Measurements from ENCODE around the gene ABTB2. TPM values are rescaled to one million over a fixed set of nuclear protein-coding genes. Genes with fewer than 3 reads are reported as not detected.

The ABTB2 gene
- total and polyA plus RNA-seq, 3 experiments from 2014 or later = 0.05 to 5.5 (median 5.4) TPM

- Histone ChIP-seq H3K36me3 (ENCODE audit: insufficient read depth, low read length) (no peaks in the 10 kb centered on the region), H3K27ac (ENCODE audit: low read depth, low read length) (no peak overlapping the region), H3K9me3 (ENCODE audit: low read length) (no peaks in the 10 kb centered on the region), H3K4me1 (ENCODE audit: insufficient read depth, low read length) (no peaks in the 10 kb centered on the region), H3K27me3 (ENCODE audit: insufficient read depth, low read length, poor library complexity, severe bottlenecking) (no peaks in the 10 kb centered on the region), H3K4me3 (ENCODE audit: low read length) (no peak overlapping the region)
- POLR2A ChIA-PET = no interaction called here
- Mint-ChIP-seq H3K27me3 (peaks cover 3% of the 10 kb centered on the region in 2 donors), H3K27ac (no peak overlapping the region), H3K4me3 (no peak overlapping the region), H3K4me1 (peaks cover 0 to 13% (median 0%) of the 10 kb centered on the region in 3 donors), H3K36me3 (no peaks in the 10 kb centered on the region), H3K9me3 (no peaks in the 10 kb centered on the region)
- CTCF ChIA-PET = interaction anchor here (1.0 kb wide), 1 partner anchor 531 kb away, joined by 4 read pairs; no protein-coding TSS in a partner anchor
- no peak for DNase-seq
Observed at GRCh38 chr11:34339149-34340064, 18.4 kb downstream of the ABTB2 start.

GRCh38 chr11:34337016-34337415 is 20.8 kb downstream of the ABTB2 start:
- no peaks in the 10 kb centered on the region for H3K36me3 ChIP-seq (ENCODE audit: insufficient read depth, low read length)
- no peak overlapping the region for H3K27ac ChIP-seq (ENCODE audit: low read depth, low read length)
- DNase-seq = no peak
- no peaks in the 10 kb centered on the region for H3K4me1 ChIP-seq (ENCODE audit: insufficient read depth, low read length)
- Mint-ChIP-seq H3K27ac (peak overlapping the region in 1 of 8 donors; percentile 51), H3K4me3 (no peak overlapping the region), H3K27me3 (peaks cover 1 to 6% of the 10 kb centered on the region in 2 donors), H3K36me3 (no peaks in the 10 kb centered on the region), H3K4me1 (peaks cover 0 to 13% (median 0%) of the 10 kb centered on the region in 3 donors), H3K9me3 (no peaks in the 10 kb centered on the region)
- CTCF ChIA-PET = interaction anchor here (1.2 to 1.7 kb wide), 2 partner anchors 13 to 163 kb away, joined by 4 to 7 read pairs; no protein-coding TSS in a partner anchor
- POLR2A ChIA-PET = no interaction called here
- H3K9me3 ChIP-seq (ENCODE audit: low read length) = no peaks in the 10 kb centered on the region
- no peak overlapping the region for H3K4me3 ChIP-seq (ENCODE audit: low read length)
- no peaks in the 10 kb centered on the region for H3K27me3 ChIP-seq (ENCODE audit: insufficient read depth, low read length, poor library complexity, severe bottlenecking)

- Histone ChIP-seq H3K27ac (ENCODE audit: low read depth, low read length) (no peak overlapping the region), H3K27me3 (ENCODE audit: insufficient read depth, low read length, poor library complexity, severe bottlenecking) (no peaks in the 10 kb centered on the region), H3K4me3 (ENCODE audit: low read length) (no peak overlapping the region), H3K9me3 (ENCODE audit: low read length) (no peaks in the 10 kb centered on the region), H3K4me1 (ENCODE audit: insufficient read depth, low read length) (no peaks in the 10 kb centered on the region), H3K36me3 (ENCODE audit: insufficient read depth, low read length) (no peaks in the 10 kb centered on the region)
- Mint-ChIP-seq H3K4me1 (peaks cover 0 to 13% (median 0%) of the 10 kb centered on the region in 3 donors), H3K9me3 (no peaks in the 10 kb centered on the region), H3K27me3 (peaks cover 4 to 9% of the 10 kb centered on the region in 2 donors), H3K4me3 (no peak overlapping the region), H3K36me3 (no peaks in the 10 kb centered on the region), H3K27ac (no peak overlapping the region)
- ChIA-PET CTCF (interaction anchor here (1.2 to 1.7 kb wide), 2 partner anchors 15 to 162 kb away, joined by 4 to 7 read pairs; no protein-coding TSS in a partner anchor), POLR2A (no interaction called here)
- no peak for DNase-seq
Observed at GRCh38 chr11:34335801-34336200, 22.0 kb downstream of the ABTB2 start.

DNA sequence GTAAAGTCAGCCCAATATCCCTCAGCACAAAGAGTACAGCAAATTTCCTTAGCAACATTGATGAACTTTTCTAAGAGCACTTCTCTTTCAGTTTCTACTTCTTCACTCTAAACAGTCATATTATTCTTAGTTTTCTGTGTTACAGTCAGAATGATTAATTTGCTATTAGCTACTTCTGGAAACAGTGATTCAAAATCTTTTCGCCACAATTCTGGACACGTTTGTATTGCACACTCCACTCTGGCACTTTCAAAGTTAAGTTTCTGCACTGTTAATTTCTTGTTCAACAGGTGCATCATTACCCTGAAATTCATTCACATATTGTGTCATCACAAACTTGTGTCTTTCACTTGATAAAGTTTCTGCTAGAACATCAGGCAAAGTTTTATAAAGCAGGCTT is 22.5 kb downstream of the ABTB2 start:
- peaks cover 4 to 14% of the 10 kb centered on the region in 2 donors for H3K27me3 Mint-ChIP-seq
- no peak overlapping the region for H3K27ac ChIP-seq (ENCODE audit: low read depth, low read length)
- ChIA-PET POLR2A (no interaction called here), CTCF (interaction anchor here (1.7 kb wide), 1 partner anchor 161 kb away, joined by 7 read pairs; no protein-coding TSS in a partner anchor)
- H3K36me3 Mint-ChIP-seq = no peaks in the 10 kb centered on the region
- H3K4me3 Mint-ChIP-seq = no peak overlapping the region
- H3K27me3 ChIP-seq (ENCODE audit: insufficient read depth, low read length, poor library complexity, severe bottlenecking) = no peaks in the 10 kb centered on the region
- H3K9me3 Mint-ChIP-seq = no peaks in the 10 kb centered on the region
- no peaks in the 10 kb centered on the region for H3K9me3 ChIP-seq (ENCODE audit: low read length)
- DNase-seq = no peak
- H3K4me1 ChIP-seq (ENCODE audit: insufficient read depth, low read length) = no peaks in the 10 kb centered on the region
- peaks cover 0 to 13% (median 0%) of the 10 kb centered on the region in 3 donors for H3K4me1 Mint-ChIP-seq
- H3K36me3 ChIP-seq (ENCODE audit: insufficient read depth, low read length) = no peaks in the 10 kb centered on the region
- no peak overlapping the region for H3K4me3 ChIP-seq (ENCODE audit: low read length)
- no peak overlapping the region for H3K27ac Mint-ChIP-seq

DNA sequence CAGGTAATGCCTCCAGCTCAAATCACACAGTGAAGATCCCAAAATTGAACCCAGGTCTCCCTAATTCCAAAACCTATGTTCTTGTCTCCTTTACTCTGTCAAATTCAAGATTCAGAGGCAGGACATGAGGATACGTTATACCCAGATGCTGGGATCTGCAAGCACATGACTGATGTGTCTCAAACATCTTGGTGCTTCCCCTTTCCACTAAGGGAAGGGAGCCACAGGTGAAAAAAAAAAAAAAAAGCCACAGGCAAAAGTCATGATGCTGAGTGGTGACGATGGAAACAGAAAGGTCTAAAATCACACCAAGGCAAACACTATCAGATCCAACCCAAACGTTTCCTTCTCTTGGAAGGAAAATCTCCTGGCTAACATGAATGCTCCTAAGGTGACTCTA is 24.0 kb downstream of the ABTB2 start:
- H3K27ac ChIP-seq (ENCODE audit: low read depth, low read length) = no peak overlapping the region
- no peak for DNase-seq
- H3K4me3 Mint-ChIP-seq = no peak overlapping the region
- no peaks in the 10 kb centered on the region for H3K36me3 ChIP-seq (ENCODE audit: insufficient read depth, low read length)
- POLR2A ChIA-PET = no interaction called here
- no peaks in the 10 kb centered on the region for H3K27me3 ChIP-seq (ENCODE audit: insufficient read depth, low read length, poor library complexity, severe bottlenecking)
- H3K36me3 Mint-ChIP-seq = no peaks in the 10 kb centered on the region
- no peak overlapping the region for H3K27ac Mint-ChIP-seq
- CTCF ChIA-PET = no interaction called here
- H3K9me3 ChIP-seq (ENCODE audit: low read length) = no peaks in the 10 kb centered on the region
- no peak overlapping the region for H3K4me3 ChIP-seq (ENCODE audit: low read length)
- peaks cover 6 to 15% of the 10 kb centered on the region in 2 donors for H3K27me3 Mint-ChIP-seq
- H3K4me1 Mint-ChIP-seq = peaks cover 0 to 5% (median 0%) of the 10 kb centered on the region in 3 donors
- no peaks in the 10 kb centered on the region for H3K9me3 Mint-ChIP-seq
- H3K4me1 ChIP-seq (ENCODE audit: insufficient read depth, low read length) = no peaks in the 10 kb centered on the region

GRCh38 chr11:34332524-34332923 is 25.3 kb downstream of the ABTB2 start:
- no peaks in the 10 kb centered on the region for H3K36me3 Mint-ChIP-seq
- H3K4me3 Mint-ChIP-seq = no peak overlapping the region
- Histone ChIP-seq H3K4me3 (ENCODE audit: low read length) (no peak overlapping the region), H3K9me3 (ENCODE audit: low read length) (no peaks in the 10 kb centered on the region), H3K4me1 (ENCODE audit: insufficient read depth, low read length) (no peaks in the 10 kb centered on the region), H3K36me3 (ENCODE audit: insufficient read depth, low read length) (no peaks in the 10 kb centered on the region), H3K27ac (ENCODE audit: low read depth, low read length) (no peak overlapping the region), H3K27me3 (ENCODE audit: insufficient read depth, low read length, poor library complexity, severe bottlenecking) (no peaks in the 10 kb centered on the region)
- peaks cover 0 to 5% (median 0%) of the 10 kb centered on the region in 3 donors for H3K4me1 Mint-ChIP-seq
- peaks cover 6 to 15% of the 10 kb centered on the region in 2 donors for H3K27me3 Mint-ChIP-seq
- ChIA-PET CTCF (interaction anchor here (1.3 kb wide), 1 partner anchor 10 kb away, joined by 3 read pairs; no protein-coding TSS in a partner anchor), POLR2A (no interaction called here)
- DNase-seq = no peak
- H3K27ac Mint-ChIP-seq = no peak overlapping the region
- H3K9me3 Mint-ChIP-seq = no peaks in the 10 kb centered on the region

GRCh38 chr11:34331736-34332135 is 26.1 kb downstream of the ABTB2 start:
- Mint-ChIP-seq H3K4me1 (peaks cover 0 to 5% (median 0%) of the 10 kb centered on the region in 3 donors), H3K36me3 (no peaks in the 10 kb centered on the region), H3K4me3 (no peak overlapping the region), H3K27ac (no peak overlapping the region), H3K9me3 (no peaks in the 10 kb centered on the region), H3K27me3 (peaks cover 6 to 15% of the 10 kb centered on the region in 2 donors)
- H3K36me3 ChIP-seq (ENCODE audit: insufficient read depth, low read length) = no peaks in the 10 kb centered on the region
- ChIA-PET CTCF (interaction anchor here (1.3 kb wide), 1 partner anchor 10 kb away, joined by 3 read pairs; no protein-coding TSS in a partner anchor), POLR2A (no interaction called here)
- H3K27me3 ChIP-seq (ENCODE audit: insufficient read depth, low read length, poor library complexity, severe bottlenecking) = no peaks in the 10 kb centered on the region
- no peak overlapping the region for H3K4me3 ChIP-seq (ENCODE audit: low read length)
- no peaks in the 10 kb centered on the region for H3K9me3 ChIP-seq (ENCODE audit: low read length)
- no peaks in the 10 kb centered on the region for H3K4me1 ChIP-seq (ENCODE audit: insufficient read depth, low read length)
- DNase-seq = no peak
- H3K27ac ChIP-seq (ENCODE audit: low read depth, low read length) = no peak overlapping the region

DNA sequence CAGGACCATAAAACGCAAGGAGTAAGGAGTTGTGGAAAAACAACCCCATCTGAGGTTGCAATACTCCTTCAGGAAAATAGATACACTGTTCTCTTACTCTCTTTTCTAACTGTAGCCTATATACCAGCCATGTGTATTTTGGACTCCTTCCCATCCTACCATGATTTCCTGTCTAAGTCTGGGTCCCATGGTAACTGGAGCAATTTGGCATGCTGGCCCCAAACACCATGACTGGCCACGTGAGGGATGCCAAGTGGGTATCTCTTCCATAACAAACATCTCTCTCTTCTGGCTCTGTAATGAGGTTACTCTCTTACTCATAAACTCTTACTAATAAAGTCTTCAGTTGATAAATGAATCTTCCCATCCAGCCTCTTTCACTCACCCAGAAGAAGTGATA is 26.5 kb downstream of the ABTB2 start:
- ChIA-PET CTCF (no interaction called here), POLR2A (no interaction called here)
- H3K4me1 Mint-ChIP-seq = peaks cover 0 to 5% (median 0%) of the 10 kb centered on the region in 3 donors
- Histone ChIP-seq H3K27ac (ENCODE audit: low read depth, low read length) (no peak overlapping the region), H3K4me1 (ENCODE audit: insufficient read depth, low read length) (no peaks in the 10 kb centered on the region), H3K27me3 (ENCODE audit: insufficient read depth, low read length, poor library complexity, severe bottlenecking) (no peaks in the 10 kb centered on the region), H3K36me3 (ENCODE audit: insufficient read depth, low read length) (no peaks in the 10 kb centered on the region), H3K4me3 (ENCODE audit: low read length) (no peak overlapping the region), H3K9me3 (ENCODE audit: low read length) (no peaks in the 10 kb centered on the region)
- DNase-seq = no peak
- H3K4me3 Mint-ChIP-seq = no peak overlapping the region
- no peaks in the 10 kb centered on the region for H3K9me3 Mint-ChIP-seq
- H3K27ac Mint-ChIP-seq = no peak overlapping the region
- peaks cover 6 to 15% of the 10 kb centered on the region in 2 donors for H3K27me3 Mint-ChIP-seq
- no peaks in the 10 kb centered on the region for H3K36me3 Mint-ChIP-seq

Measured in CD8-positive, alpha-beta memory T cell (primary cell).